Ishikawa (cell line): ENCODE measurements around the gene MIB2.

Source experiments
- CEBPB ChIP-seq: IDR thresholded peaks from 2 replicates; pipeline ENCODE4 v1.6.1; 2012
- CREB1 ChIP-seq: IDR thresholded peaks from 2 replicates; pipeline ENCODE4 v1.6.1; 2012; ENCODE audit warnings: low read depth
- EGR1 ChIP-seq: IDR thresholded peaks from 2 replicates; pipeline ENCODE4 v1.6.1; 2012
- EP300 ChIP-seq: IDR thresholded peaks from 2 replicates; pipeline ENCODE4 v1.6.1; 2012; ENCODE audit warnings: borderline replicate concordance
- FOXM1 ChIP-seq: IDR thresholded peaks from 2 replicates; pipeline ENCODE4 v1.6.1; 2012; ENCODE audit warnings: low read depth, borderline replicate concordance
- NFIC ChIP-seq: IDR thresholded peaks from 2 replicates; pipeline ENCODE4 v1.6.1; 2012
- RAD21 ChIP-seq: IDR thresholded peaks from 2 replicates; pipeline ENCODE4 v1.6.1; 2012; ENCODE audit warnings: low read depth
- TAF1 ChIP-seq: IDR thresholded peaks from 2 replicates; pipeline ENCODE4 v1.6.1; 2012; ENCODE audit warnings: low read depth, mild to moderate bottlenecking
- TCF12 ChIP-seq: IDR thresholded peaks from 2 replicates; pipeline ENCODE4 v1.6.1; 2012; ENCODE audit warnings: low read depth
- TEAD4 ChIP-seq: IDR thresholded peaks from 2 replicates; pipeline ENCODE4 v1.6.1; 2012
- YY1 ChIP-seq: IDR thresholded peaks from 2 replicates; pipeline ENCODE4 v1.6.1; 2012; ENCODE audit warnings: low read depth
- ZBTB7A ChIP-seq: IDR thresholded peaks from 2 replicates; pipeline ENCODE4 v1.6.1; 2012; ENCODE audit warnings: low read depth
- TF ChIP-seq, protein P1 (sequence below): IDR thresholded peaks from 2 replicates; pipeline ENCODE4 v1.6.1; 2012; ENCODE audit warnings: low read depth, mild to moderate bottlenecking
- TF ChIP-seq, protein P2 (sequence below): IDR thresholded peaks from 2 replicates; pipeline ENCODE4 v1.6.1; 2012
- TF ChIP-seq, protein P3 (sequence below): IDR thresholded peaks from 2 replicates; pipeline ENCODE4 v1.6.1; 2012

Gene MIB2

DNA sequence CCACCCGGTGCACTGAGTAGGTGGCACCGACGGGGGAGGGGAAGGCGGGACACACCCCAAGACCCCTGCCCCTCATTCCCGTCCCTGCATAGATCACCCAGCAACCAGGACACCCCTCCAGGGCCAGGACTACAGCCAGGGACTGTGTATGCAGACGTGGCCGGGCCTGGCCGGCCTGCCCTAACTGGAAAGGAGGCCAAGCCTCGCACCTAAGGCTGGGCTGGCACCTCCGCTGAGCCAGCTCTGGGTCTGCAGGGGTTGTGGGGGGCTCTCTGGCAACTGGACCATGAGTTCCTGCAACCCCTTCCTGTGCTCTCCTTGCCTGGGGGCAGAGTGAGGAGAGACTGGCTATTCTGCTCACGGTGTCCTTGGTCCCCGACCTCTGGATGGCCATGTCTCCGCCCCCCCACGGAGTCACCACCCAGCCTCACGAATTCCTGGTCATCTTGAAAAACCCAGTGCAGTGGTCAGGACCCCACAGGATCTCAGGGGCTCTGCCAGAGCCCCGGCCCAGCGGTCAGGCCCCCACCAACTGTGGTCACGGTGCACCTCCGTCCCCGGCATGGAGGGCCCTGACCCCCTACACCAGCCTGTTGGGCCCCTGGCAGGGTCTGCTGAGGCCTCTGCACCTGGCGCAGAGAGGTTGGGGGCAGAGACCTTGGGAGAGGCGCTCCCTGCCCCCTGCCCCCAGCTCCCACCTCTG is 14.3 kb upstream of the MIB2 start:
- TF ChIP-seq TCF12: no peak

DNA sequence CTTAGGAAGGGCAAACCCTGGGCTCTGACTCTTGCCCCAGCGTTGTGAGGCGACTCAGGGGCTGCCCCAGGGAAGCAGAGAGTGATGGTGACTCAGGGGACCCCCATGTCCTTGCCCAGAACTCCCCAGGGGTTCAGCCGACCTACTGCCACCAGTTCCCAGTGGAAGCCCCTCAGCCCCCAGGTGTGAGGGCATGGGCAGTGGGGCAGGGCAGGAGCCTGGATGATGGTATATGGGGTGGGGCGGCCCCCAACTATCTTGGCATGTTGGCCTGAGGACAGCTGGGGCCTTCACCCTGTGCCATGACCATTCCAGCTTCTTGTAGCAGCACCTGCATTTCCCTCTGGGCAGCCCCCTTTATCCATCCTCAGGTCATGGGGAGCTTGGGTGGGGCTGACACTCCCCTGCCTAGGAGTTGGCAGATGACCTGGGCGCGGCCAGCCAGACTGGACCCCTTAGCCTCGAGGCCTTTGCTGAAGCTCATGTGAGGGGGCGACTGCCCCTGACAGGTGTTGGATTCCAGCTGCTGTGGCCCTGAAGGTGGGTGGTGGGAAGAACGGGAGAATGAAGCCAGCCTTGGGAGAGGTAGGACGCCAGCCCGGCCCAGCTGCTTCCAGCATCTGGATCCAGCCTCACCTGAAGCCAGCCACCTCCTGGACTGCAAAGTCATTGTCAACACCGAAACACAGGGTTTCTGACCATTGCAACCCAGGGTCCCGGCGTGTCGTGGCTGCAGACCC is 13.6 kb upstream of the MIB2 start:
- TF ChIP-seq CEBPB (no peak), ZBTB7A (no peak), EP300 (no peak), TCF12 (no peak), CREB1 (no peak)

DNA sequence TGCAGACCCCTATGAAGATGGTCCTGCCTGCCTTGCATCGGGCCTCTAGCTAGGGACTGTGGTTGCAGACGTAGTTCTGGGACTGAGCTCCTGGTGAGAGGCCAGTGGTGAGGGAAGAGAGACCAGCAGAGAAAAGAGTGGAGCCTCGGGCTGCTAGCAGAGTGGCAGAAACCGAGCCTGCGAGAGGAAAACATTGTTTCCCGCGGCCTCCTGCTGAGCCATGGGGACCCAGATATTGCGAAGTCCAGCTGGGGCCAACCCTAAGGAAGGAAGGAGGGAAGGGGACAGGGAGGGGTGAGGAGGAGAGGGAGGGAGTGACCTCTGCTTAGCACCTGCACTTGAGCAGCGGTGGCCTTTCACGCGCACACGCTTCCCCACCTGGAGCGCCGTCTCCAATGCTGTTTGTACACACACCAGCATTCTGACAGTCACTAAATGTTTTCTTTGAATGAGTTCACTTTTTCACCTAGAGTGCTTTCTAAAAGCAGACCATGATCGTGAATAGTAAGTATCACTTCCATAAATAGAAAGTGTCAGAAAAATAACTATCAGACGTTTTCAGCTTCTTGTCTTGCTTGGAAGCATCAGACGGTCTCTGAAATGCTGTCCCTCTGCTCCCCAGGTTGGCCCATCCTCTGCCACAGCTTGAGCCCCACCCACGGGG is 12.9 kb upstream of the MIB2 start:
- no peak for TF ChIP-seq TEAD4
- TF ChIP-seq CREB1: no peak
- no peak for TF ChIP-seq NFIC
- no peak for TF ChIP-seq EP300
- no peak for TF ChIP-seq RAD21
- TF ChIP-seq FOXM1: no peak
- TF ChIP-seq TAF1: no peak
- TF ChIP-seq, protein P1, sequence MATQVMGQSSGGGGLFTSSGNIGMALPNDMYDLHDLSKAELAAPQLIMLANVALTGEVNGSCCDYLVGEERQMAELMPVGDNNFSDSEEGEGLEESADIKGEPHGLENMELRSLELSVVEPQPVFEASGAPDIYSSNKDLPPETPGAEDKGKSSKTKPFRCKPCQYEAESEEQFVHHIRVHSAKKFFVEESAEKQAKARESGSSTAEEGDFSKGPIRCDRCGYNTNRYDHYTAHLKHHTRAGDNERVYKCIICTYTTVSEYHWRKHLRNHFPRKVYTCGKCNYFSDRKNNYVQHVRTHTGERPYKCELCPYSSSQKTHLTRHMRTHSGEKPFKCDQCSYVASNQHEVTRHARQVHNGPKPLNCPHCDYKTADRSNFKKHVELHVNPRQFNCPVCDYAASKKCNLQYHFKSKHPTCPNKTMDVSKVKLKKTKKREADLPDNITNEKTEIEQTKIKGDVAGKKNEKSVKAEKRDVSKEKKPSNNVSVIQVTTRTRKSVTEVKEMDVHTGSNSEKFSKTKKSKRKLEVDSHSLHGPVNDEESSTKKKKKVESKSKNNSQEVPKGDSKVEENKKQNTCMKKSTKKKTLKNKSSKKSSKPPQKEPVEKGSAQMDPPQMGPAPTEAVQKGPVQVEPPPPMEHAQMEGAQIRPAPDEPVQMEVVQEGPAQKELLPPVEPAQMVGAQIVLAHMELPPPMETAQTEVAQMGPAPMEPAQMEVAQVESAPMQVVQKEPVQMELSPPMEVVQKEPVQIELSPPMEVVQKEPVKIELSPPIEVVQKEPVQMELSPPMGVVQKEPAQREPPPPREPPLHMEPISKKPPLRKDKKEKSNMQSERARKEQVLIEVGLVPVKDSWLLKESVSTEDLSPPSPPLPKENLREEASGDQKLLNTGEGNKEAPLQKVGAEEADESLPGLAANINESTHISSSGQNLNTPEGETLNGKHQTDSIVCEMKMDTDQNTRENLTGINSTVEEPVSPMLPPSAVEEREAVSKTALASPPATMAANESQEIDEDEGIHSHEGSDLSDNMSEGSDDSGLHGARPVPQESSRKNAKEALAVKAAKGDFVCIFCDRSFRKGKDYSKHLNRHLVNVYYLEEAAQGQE: no peak
- TF ChIP-seq, protein P2, sequence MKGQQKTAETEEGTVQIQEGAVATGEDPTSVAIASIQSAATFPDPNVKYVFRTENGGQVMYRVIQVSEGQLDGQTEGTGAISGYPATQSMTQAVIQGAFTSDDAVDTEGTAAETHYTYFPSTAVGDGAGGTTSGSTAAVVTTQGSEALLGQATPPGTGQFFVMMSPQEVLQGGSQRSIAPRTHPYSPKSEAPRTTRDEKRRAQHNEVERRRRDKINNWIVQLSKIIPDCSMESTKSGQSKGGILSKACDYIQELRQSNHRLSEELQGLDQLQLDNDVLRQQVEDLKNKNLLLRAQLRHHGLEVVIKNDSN: no peak
- TF ChIP-seq EGR1: no peak
- no peak for TF ChIP-seq YY1
- TF ChIP-seq ZBTB7A: no peak
- TF ChIP-seq, protein P3, sequence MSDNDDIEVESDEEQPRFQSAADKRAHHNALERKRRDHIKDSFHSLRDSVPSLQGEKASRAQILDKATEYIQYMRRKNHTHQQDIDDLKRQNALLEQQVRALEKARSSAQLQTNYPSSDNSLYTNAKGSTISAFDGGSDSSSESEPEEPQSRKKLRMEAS: no peak
- no peak for TF ChIP-seq TCF12

DNA sequence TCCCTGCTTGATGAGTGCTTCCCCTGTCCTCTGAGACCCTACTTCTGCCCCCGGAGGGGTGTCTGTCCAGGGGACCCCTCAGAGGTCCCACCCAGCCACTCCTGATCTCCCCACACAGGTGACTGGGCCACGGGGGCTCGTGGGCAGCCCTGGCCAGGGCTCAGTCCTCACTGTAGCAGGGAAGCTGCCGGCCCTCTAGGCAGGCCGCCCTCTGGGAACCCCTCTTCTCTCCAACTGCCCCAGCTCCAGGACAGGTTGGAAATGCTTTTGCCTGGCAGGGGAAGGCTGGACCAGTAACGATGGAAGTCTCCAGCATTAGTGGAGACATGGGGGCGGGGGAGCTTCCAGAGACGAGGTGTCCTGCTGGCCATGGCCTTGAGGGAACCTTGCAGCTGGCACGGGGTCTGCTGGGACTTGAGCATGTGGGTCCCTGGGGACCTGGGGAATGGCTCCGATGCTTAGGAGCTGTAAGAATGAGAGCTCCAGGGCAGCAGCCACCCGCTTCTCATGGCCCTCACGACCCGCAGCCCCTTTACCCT is 12.3 kb upstream of the MIB2 start:
- TF ChIP-seq, protein P1: no peak
- TF ChIP-seq TAF1: no peak
- TF ChIP-seq TEAD4: no peak
- TF ChIP-seq CEBPB: no peak
- TF ChIP-seq, protein P2: no peak
- no peak for TF ChIP-seq FOXM1
- TF ChIP-seq CREB1: no peak
- TF ChIP-seq EGR1: no peak

DNA sequence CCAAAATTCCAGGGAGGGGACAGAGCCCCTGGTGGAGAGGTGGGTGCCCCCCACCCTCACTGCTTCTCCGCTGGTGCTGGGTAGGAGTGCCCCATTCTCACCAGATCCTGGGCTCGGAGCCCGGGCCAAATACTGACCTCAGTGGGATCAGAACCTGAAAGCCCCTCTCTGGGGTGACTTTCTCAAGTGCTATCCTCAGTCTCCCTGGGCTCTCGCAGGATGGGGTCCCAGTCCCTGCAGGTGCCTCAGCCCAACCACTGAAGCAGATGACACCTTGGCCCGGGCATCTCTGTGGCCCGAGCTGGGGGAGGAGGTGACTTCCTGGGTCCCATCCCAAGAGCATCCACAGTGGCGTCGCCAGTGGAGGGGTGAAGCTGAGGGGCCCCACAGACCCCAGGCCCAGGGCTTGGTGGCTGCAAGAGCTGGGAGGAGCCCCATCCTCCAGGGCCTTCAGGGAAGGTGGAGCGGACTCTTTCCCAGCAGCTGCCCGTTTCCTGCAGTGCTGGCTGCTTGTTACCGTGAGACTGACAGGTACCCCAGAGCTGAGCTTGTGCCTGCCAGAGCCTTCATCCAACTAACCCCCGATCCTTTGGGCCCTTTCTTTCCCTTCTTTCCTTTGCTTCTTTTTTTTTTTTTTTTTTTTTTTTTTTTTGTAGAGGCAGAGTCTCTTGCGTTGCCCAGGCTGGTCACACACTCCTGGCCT is 11.5 kb upstream of the MIB2 start:
- TF ChIP-seq TEAD4: no peak
- no peak for TF ChIP-seq TAF1
- TF ChIP-seq, protein P3: no peak
- no peak for TF ChIP-seq CEBPB
